H1 (cell line): Measurements from ENCODE around the gene LAMA4. TPM values are rescaled to one million over a fixed set of nuclear protein-coding genes. Genes with fewer than 3 reads are reported as not detected.
A peak's percentile ranks its signal among the peaks of the same experiment; 100 is the strongest.

Source experiments
- CTCF ChIA-PET: fragments of 300-600 bp; sonication (Branson Sonifier 250); formaldehyde crosslinking; loops from one replicate; lab custom pipeline; 2021; ENCODE audit not compliant: partially characterized antibody; lab: Charles Lee
- POLR2A ChIA-PET: fragments of 300-600 bp; sonication (Branson Sonifier 250); formaldehyde crosslinking; loops from one replicate; lab custom pipeline; 2021; ENCODE audit warnings: inconsistent platforms; ENCODE audit not compliant: partially characterized antibody; lab: Charles Lee
- DNase-seq, 2 experiments: peaks; one replicate each; pipeline versions ENCODE4 v3.0.0 to v3.0.0-alpha.2; 2010 to 2022; ENCODE audit warnings: low spot score in 2 of 2, low read depth in 1 of 2, mixed read lengths in 1 of 2
- FAIRE-seq: peaks from 2 replicates; lab custom pipeline; 2011; peaks lifted over from hg19 to GRCh38; lab: Jason Lieb, UNC
- H2AFZ ChIP-seq: 2 replicates; pipeline ENCODE4 v1.8.1; 2012; ENCODE audit warnings: low read length, inconsistent platforms
- H2AK5ac ChIP-seq: 2 replicates; pipeline ENCODE4 v1.6.1; 2013; ENCODE audit warnings: low read depth, low read length
- H2BK120ac ChIP-seq: replicated peaks from 2 replicates; pipeline ENCODE3; 2013; ENCODE audit warnings: low read depth, low read length, inconsistent platforms
- H2BK12ac ChIP-seq: 2 replicates; pipeline ENCODE4 v1.6.1; 2013; ENCODE audit warnings: low read depth, low read length
- H2BK15ac ChIP-seq: 2 replicates; pipeline ENCODE4 v1.6.1; 2013; ENCODE audit warnings: low read length
- H2BK20ac ChIP-seq: 2 replicates; pipeline ENCODE4 v1.6.1; 2013; ENCODE audit warnings: low read length
- H2BK5ac ChIP-seq: 2 replicates; pipeline ENCODE4 v1.6.1; 2013; ENCODE audit warnings: low read depth, low read length
- H3K14ac ChIP-seq: 2 replicates; pipeline ENCODE4 v1.6.1; 2013; ENCODE audit warnings: inconsistent platforms; ENCODE audit not compliant: insufficient read length
- H3K18ac ChIP-seq: 2 replicates; pipeline ENCODE4 v1.6.1; 2013; ENCODE audit warnings: low read length; ENCODE audit errors: extremely low read depth
- H3K23ac ChIP-seq: 2 replicates; pipeline ENCODE4 v1.6.1; 2013; ENCODE audit warnings: inconsistent platforms; ENCODE audit not compliant: insufficient read length
- H3K23me2 ChIP-seq: 2 replicates; pipeline ENCODE4 v1.6.1; 2013; ENCODE audit warnings: low read depth, low read length
- H3K27ac ChIP-seq: 2 replicates; pipeline ENCODE4 v1.6.1; 2011; ENCODE audit warnings: low read depth, low read length, inconsistent platforms
- H3K27me3 ChIP-seq, 4 experiments: replicated peaks in 1 of 4; 1 replicate in 1 of 4; 2 replicates in 3 of 4; pipeline versions ENCODE4 v1.6.1 to v1.8.1; 2011 to 2013; ENCODE audit warnings: low read length in 3 of 4, mild to moderate bottlenecking in 3 of 4, inconsistent platforms in 2 of 4, mixed read lengths in 2 of 4, moderate library complexity in 1 of 4; ENCODE audit not compliant: control insufficient read depth in 3 of 4, insufficient read depth in 3 of 4; ENCODE audit errors: extremely low read depth in 1 of 4
- H3K36me3 ChIP-seq, 4 experiments: 2 replicates each; pipeline versions ENCODE4 v1.6.1 to v1.8.1; 2011 to 2013; ENCODE audit warnings: mild to moderate bottlenecking in 4 of 4, low read length in 3 of 4, moderate library complexity in 2 of 4, control low read depth in 1 of 4, inconsistent platforms in 1 of 4; ENCODE audit not compliant: insufficient read depth in 4 of 4, control insufficient read depth in 2 of 4
- H3K4ac ChIP-seq: replicated peaks from 2 replicates; pipeline ENCODE3; 2013; ENCODE audit warnings: low read length, low read depth, mixed read lengths, inconsistent platforms; ENCODE audit not compliant: insufficient read length
- H3K4me1 ChIP-seq, 4 experiments: replicated peaks in 1 of 4; 1 replicate in 1 of 4; 2 replicates in 3 of 4; pipeline versions ENCODE4 v1.6.1 to v1.8.1; 2011 to 2013; ENCODE audit warnings: low read length in 3 of 4, inconsistent platforms in 2 of 4, mixed read lengths in 1 of 4; ENCODE audit not compliant: insufficient read depth in 4 of 4, control insufficient read depth in 3 of 4
- H3K4me2 ChIP-seq, 2 experiments: 2 replicates each; pipeline versions ENCODE4 v1.6.1 to v1.8.1; 2011 to 2013; ENCODE audit warnings: low read depth in 2 of 2, low read length in 2 of 2, control low read depth in 1 of 2, inconsistent platforms in 1 of 2, mild to moderate bottlenecking in 1 of 2; ENCODE audit not compliant: insufficient read depth in 1 of 2
- H3K4me3 ChIP-seq, 4 experiments: fragments of 200-600, 300-600 bp in 1 of 4; sonication (generic), shearing (Covaris generic), sonication (Bioruptor Twin) in 1 of 4; 2 replicates each; pipeline versions ENCODE4 v1.5.1 to v1.8.1; 2011 to 2016; ENCODE audit warnings: low read length in 4 of 4, low read depth in 3 of 4, control low read depth in 2 of 4, inconsistent platforms in 2 of 4, mild to moderate bottlenecking in 2 of 4, mixed read lengths in 1 of 4, moderate library complexity in 1 of 4; ENCODE audit not compliant: insufficient read depth in 2 of 4; ENCODE audit errors: extremely low read depth in 1 of 4
- H3K56ac ChIP-seq: replicated peaks from 2 replicates; pipeline ENCODE3; 2013; ENCODE audit warnings: low read depth, mild to moderate bottlenecking, mixed read lengths, low read length, inconsistent platforms; ENCODE audit not compliant: insufficient read length
- H3K79me1 ChIP-seq: 2 replicates; pipeline ENCODE4 v1.6.1; 2013; ENCODE audit warnings: low read depth, low read length, control low read depth
- H3K79me2 ChIP-seq, 2 experiments: 2 replicates each; pipeline versions ENCODE4 v1.6.1 to v1.8.1; 2012 to 2013; ENCODE audit warnings: low read length in 2 of 2, mild to moderate bottlenecking in 2 of 2, inconsistent platforms in 1 of 2; ENCODE audit not compliant: insufficient read depth in 2 of 2, control insufficient read depth in 1 of 2
- H3K9ac ChIP-seq, 4 experiments: replicated peaks in 1 of 4; 1 replicate in 1 of 4; 2 replicates in 3 of 4; pipeline versions ENCODE4 v1.6.1 to v1.8.1; 2011 to 2013; ENCODE audit warnings: low read depth in 3 of 4, low read length in 3 of 4, control low read depth in 2 of 4, mild to moderate bottlenecking in 2 of 4, moderate library complexity in 2 of 4, inconsistent platforms in 1 of 4; ENCODE audit errors: extremely low read depth in 1 of 4
- H3K9me3 ChIP-seq, 2 experiments: 2 replicates each; pipeline versions ENCODE4 v1.6.1 to v1.8.1; 2012 to 2013; ENCODE audit warnings: mild to moderate bottlenecking in 2 of 2, moderate library complexity in 2 of 2, control low read depth in 1 of 2, inconsistent platforms in 1 of 2, low read depth in 1 of 2, low read length in 1 of 2, mixed read lengths in 1 of 2; ENCODE audit not compliant: insufficient read depth in 2 of 2
- H4K20me1 ChIP-seq, 2 experiments: replicated peaks in 1 of 2; 2 replicates each; pipeline versions ENCODE3 to v1.8.1; 2011 to 2013; ENCODE audit warnings: inconsistent platforms in 2 of 2, low read length in 2 of 2, mild to moderate bottlenecking in 1 of 2; ENCODE audit not compliant: insufficient read depth in 2 of 2, control insufficient read depth in 1 of 2
- H4K5ac ChIP-seq: 2 replicates; pipeline ENCODE4 v1.6.1; 2013; ENCODE audit warnings: low read length, low read depth, mixed read lengths, inconsistent platforms; ENCODE audit not compliant: insufficient read length
- H4K8ac ChIP-seq: 2 replicates; pipeline ENCODE4 v1.8.0; 2013; ENCODE audit warnings: mild to moderate bottlenecking, moderate library complexity, low read length, inconsistent platforms; ENCODE audit not compliant: insufficient read depth; ENCODE audit errors: extremely low read depth
- H4K91ac ChIP-seq: replicated peaks from 2 replicates; pipeline ENCODE3; 2013; ENCODE audit warnings: low read length, mixed read lengths, inconsistent platforms; ENCODE audit not compliant: insufficient read length
- ATF2 ChIP-seq: IDR thresholded peaks from 2 replicates; pipeline ENCODE4 v1.6.1; 2012; ENCODE audit warnings: low read length, inconsistent platforms
- ATF3 ChIP-seq: IDR thresholded peaks from 2 replicates; pipeline ENCODE4 v1.6.1; 2011; ENCODE audit warnings: low read depth, mild to moderate bottlenecking, low read length; ENCODE audit not compliant: insufficient read depth
- CREB1 ChIP-seq: IDR thresholded peaks from 2 replicates; pipeline ENCODE4 v1.6.1; 2012; ENCODE audit warnings: inconsistent platforms
- EGR1 ChIP-seq: IDR thresholded peaks from 2 replicates; pipeline ENCODE4 v1.6.1; 2011; ENCODE audit warnings: low read depth, low read length, borderline replicate concordance
- MAFK ChIP-seq: IDR thresholded peaks from 2 replicates; pipeline ENCODE4 v1.6.1; 2012; ENCODE audit warnings: low read depth, mild to moderate bottlenecking, improper control_type of control experiment, low read length
- MAX ChIP-seq: IDR thresholded peaks from 2 replicates; pipeline ENCODE4 v1.6.1; 2012; ENCODE audit warnings: inconsistent platforms
- RAD21 ChIP-seq, 2 experiments: IDR thresholded peaks in 1 of 2; conservative IDR thresholded peaks in 1 of 2; 2 replicates each; pipeline ENCODE4 v1.6.1; 2011; ENCODE audit warnings: low read depth in 2 of 2, low read length in 2 of 2, improper control_type of control experiment in 1 of 2, inconsistent platforms in 1 of 2, mild to moderate bottlenecking in 1 of 2, moderate library complexity in 1 of 2
- SRF ChIP-seq: IDR thresholded peaks from 2 replicates; pipeline ENCODE4 v1.6.1; 2011; ENCODE audit warnings: mild to moderate bottlenecking, low read depth, low read length, moderate library complexity
- WGBS, 2 experiments: shearing (Covaris generic) in 1 of 2; methylation state at CpG; one replicate each; pipeline versions ENCODE4 v1.1.6 to v1.1.7; 2013 to 2015; ENCODE audit warnings: low lambda C conversion rate in 2 of 2, mixed read lengths in 2 of 2, inconsistent platforms in 1 of 2, low coverage in 1 of 2, missing lambda C conversion rate in 1 of 2; ENCODE audit not compliant: insufficient replicate concordance in 2 of 2, insufficient coverage in 1 of 2, insufficient read length in 1 of 2; ENCODE audit errors: extremely low coverage in 1 of 2, missing lambda C conversion rate in 1 of 2; 5-methylcytosine and 5-hydroxymethylcytosine counted together
- polyA plus RNA-seq, 7 experiments: library from polyadenylated mRNA; depleted of rRNA in 3 of 7; stranded (reverse) in 5 of 7; unstranded in 2 of 7; fragments of >200 nt in 5 of 7; fragments of 200-250 nt in 2 of 7; gene quantifications; 1 replicate in 5 of 7; 2 replicates in 1 of 7; 4 replicates in 1 of 7; pipeline versions ENCODE4 v1.2.1 to v1.2.3, GENCODE V29; 2011 to 2013; ENCODE audit warnings: missing spikeins in 2 of 7, mixed read lengths in 2 of 7
- total RNA-seq: library from RNA; stranded (reverse); fragmentation: NEBNext Ultra II Directional; extraction: Animal tissue kit (Norgen Biotek cat#: 25700); gene quantifications from 2 replicates; pipeline ENCODE4 v1.2.1, GENCODE V29; 2021

The LAMA4 gene
- total and polyA plus RNA-seq, 2 of the 8 experiments (the other 6 are each of a cell fraction or from before 2014, with no cell fraction given) = 0.95 to 1.5 TPM

- FAIRE-seq (no peak), DNase-seq (peak; percentile 50 to 94)
- H3K56ac ChIP-seq = no peak overlapping the region
- no peak overlapping the region for H3K4me3 ChIP-seq
- H2AK5ac ChIP-seq = no peak overlapping the region
- peak overlapping the region; percentile 74 for H2AFZ ChIP-seq
- H4K8ac ChIP-seq = no peak overlapping the region
- H2BK12ac ChIP-seq = no peak overlapping the region
- 0 out of 4 replicates have a peak overlapping the region, but pooled peaks of 1 of the 2 experiments have one; percentile 31 for H3K4me2 ChIP-seq
- no peak overlapping the region for H3K4ac ChIP-seq
- H3K36me3 ChIP-seq = no peaks in the 10 kb centered on the region
- no peaks in the 10 kb centered on the region for H4K20me1 ChIP-seq
- 42% methylated on average over 21 of the region's 21 CpGs; no CpG with 5 or more reads in 1 of the 2 experiments for WGBS, 2 experiments
- no peaks in the 10 kb centered on the region for H3K23me2 ChIP-seq
- no peaks in the 10 kb centered on the region for H3K79me1 ChIP-seq
- H3K14ac ChIP-seq = no peak overlapping the region
- no peak overlapping the region for H2BK20ac ChIP-seq
- H3K9me3 ChIP-seq = no peaks in the 10 kb centered on the region
- H3K79me2 ChIP-seq = no peaks in the 10 kb centered on the region
- H2BK120ac ChIP-seq = no peak overlapping the region
- no peaks in the 10 kb centered on the region for H3K27me3 ChIP-seq
- no peak overlapping the region for H2BK5ac ChIP-seq
- H4K5ac ChIP-seq = no peak overlapping the region
- H4K91ac ChIP-seq = no peak overlapping the region
- no peak overlapping the region for H2BK15ac ChIP-seq
- POLR2A ChIA-PET = no interaction called here
- H3K4me1 ChIP-seq = no peaks in the 10 kb centered on the region
- H3K23ac ChIP-seq = no peak overlapping the region
- no peak overlapping the region for H3K18ac ChIP-seq
- CTCF ChIA-PET = interaction anchor here (0.6 to 3.6 kb wide), 36 partner anchors 10 to 438 kb away, joined by 3 to 21 read pairs (median 4); partner anchors contain the start of genes FAM229B, LAMA4 and TUBE1
- no peak overlapping the region for H3K27ac ChIP-seq
- H3K9ac ChIP-seq = no peak overlapping the region
- TF ChIP-seq MAX = 0 out of 2 replicates have a peak, but pooled peaks have one; percentile 27
- TF ChIP-seq SRF = no peak
- no peak for TF ChIP-seq CREB1
- TF ChIP-seq RAD21 (IDR thresholded peaks at IDR 0.05 in 1 of 2, conservative IDR thresholded peaks at IDR 0.05 in 1 of 2; ENCODE audit: low read depth in 2 of 2, low read length in 2 of 2) = peak; percentile 91 to 94
- no peak for TF ChIP-seq EGR1
- no peak for TF ChIP-seq MAFK
- TF ChIP-seq ATF3 = no peak
- no peak for TF ChIP-seq ATF2
Measured at GRCh38 chr6:112163295-112164257, 90.8 kb downstream of the LAMA4 start.
